ENCODE measurements around the gene SLC18A3. TPM values are rescaled to one million over a fixed set of nuclear protein-coding genes. Genes with fewer than 3 reads are reported as not detected.
A peak's percentile ranks its signal among the peaks of the same experiment; 100 is the strongest.

Gene SLC18A3
- total RNA-seq, 2 donors from 2014 or later, result not detected

GRCh38 chr10:49592726-49593563 is 17.2 kb upstream of the SLC18A3 start:
- Mint-ChIP-seq H3K27me3 (ENCODE audit: insufficient read depth) (peaks cover 21% of the 10 kb centered on the region), H3K27ac (no peak overlapping the region), H3K4me1 (no peaks in the 10 kb centered on the region), H3K4me3 (no peak overlapping the region), H3K9me3 (no peaks in the 10 kb centered on the region), H3K36me3 (ENCODE audit: low read depth) (no peaks in the 10 kb centered on the region)
- Histone ChIP-seq H3K9ac (ENCODE audit: extremely low read depth, low read length, poor library complexity, severe bottlenecking) (no peak overlapping the region), H3K9me3 (ENCODE audit: control insufficient read depth, low read length) (no peaks in the 10 kb centered on the region), H3K4me3 (ENCODE audit: low read length) (no peak overlapping the region), H3K27ac (ENCODE audit: low read depth, low read length) (no peak overlapping the region), H3K27me3 (ENCODE audit: control insufficient read depth, insufficient read depth, low read length, poor library complexity, severe bottlenecking) (peaks cover 5% of the 10 kb centered on the region), H3K4me1 (ENCODE audit: control insufficient read depth, insufficient read depth, low read length) (no peaks in the 10 kb centered on the region), H3K36me3 (ENCODE audit: control insufficient read depth, insufficient read depth, low read length) (no peaks in the 10 kb centered on the region)
- TF ChIP-seq CTCF (conservative IDR thresholded peaks at IDR 0.05), result peak; percentile 91
- DNase-seq, result peak; percentile 93
- WGBS, 2 experiments (ENCODE audit: insufficient coverage in 1 of 2, insufficient read length in 1 of 2), result 61 to 65% methylated on average over 5 to 9 of the region's 9 CpGs

GRCh38 chr10:49593564-49593875 is 16.6 kb upstream of the SLC18A3 start:
- Histone ChIP-seq H3K9ac (ENCODE audit: extremely low read depth, low read length, poor library complexity, severe bottlenecking) (no peak overlapping the region), H3K4me1 (ENCODE audit: control insufficient read depth, insufficient read depth, low read length) (no peaks in the 10 kb centered on the region), H3K9me3 (ENCODE audit: control insufficient read depth, low read length) (no peaks in the 10 kb centered on the region), H3K27ac (ENCODE audit: low read depth, low read length) (no peak overlapping the region), H3K36me3 (ENCODE audit: control insufficient read depth, insufficient read depth, low read length) (no peaks in the 10 kb centered on the region), H3K27me3 (ENCODE audit: control insufficient read depth, insufficient read depth, low read length, poor library complexity, severe bottlenecking) (peaks cover 5% of the 10 kb centered on the region), H3K4me3 (ENCODE audit: low read length) (no peak overlapping the region)
- H3K27me3 Mint-ChIP-seq (ENCODE audit: insufficient read depth), result peaks cover 26% of the 10 kb centered on the region
- H3K36me3 Mint-ChIP-seq (ENCODE audit: low read depth), result no peaks in the 10 kb centered on the region
- H3K9me3 Mint-ChIP-seq, result no peaks in the 10 kb centered on the region
- DNase-seq, result no peak
- TF ChIP-seq CTCF (conservative IDR thresholded peaks at IDR 0.05), result no peak
- no peaks in the 10 kb centered on the region for H3K4me1 Mint-ChIP-seq
- H3K4me3 Mint-ChIP-seq, result no peak overlapping the region
- H3K27ac Mint-ChIP-seq, result no peak overlapping the region
- WGBS, 2 experiments (ENCODE audit: insufficient coverage in 1 of 2, insufficient read length in 1 of 2), result 89 to 94% methylated on average over 4 to 6 of the region's 6 CpGs

GRCh38 chr10:49593998-49594397 is 16.1 kb upstream of the SLC18A3 start:
- WGBS, 2 experiments (ENCODE audit: insufficient coverage in 1 of 2, insufficient read length in 1 of 2), result 33 to 73% methylated on average over 1 to 3 of the region's 4 CpGs
- H3K4me1 Mint-ChIP-seq, result no peaks in the 10 kb centered on the region
- Histone ChIP-seq H3K9ac (ENCODE audit: extremely low read depth, low read length, poor library complexity, severe bottlenecking) (no peak overlapping the region), H3K4me1 (ENCODE audit: control insufficient read depth, insufficient read depth, low read length) (no peaks in the 10 kb centered on the region), H3K9me3 (ENCODE audit: control insufficient read depth, low read length) (no peaks in the 10 kb centered on the region), H3K27me3 (ENCODE audit: control insufficient read depth, insufficient read depth, low read length, poor library complexity, severe bottlenecking) (peaks cover 5% of the 10 kb centered on the region), H3K4me3 (ENCODE audit: low read length) (no peak overlapping the region), H3K27ac (ENCODE audit: low read depth, low read length) (no peak overlapping the region), H3K36me3 (ENCODE audit: control insufficient read depth, insufficient read depth, low read length) (no peaks in the 10 kb centered on the region)
- no peaks in the 10 kb centered on the region for H3K36me3 Mint-ChIP-seq (ENCODE audit: low read depth)
- no peak overlapping the region for H3K27ac Mint-ChIP-seq
- H3K9me3 Mint-ChIP-seq, result no peaks in the 10 kb centered on the region
- no peak for TF ChIP-seq CTCF (conservative IDR thresholded peaks at IDR 0.05)
- H3K4me3 Mint-ChIP-seq, result no peak overlapping the region
- H3K27me3 Mint-ChIP-seq (ENCODE audit: insufficient read depth), result peaks cover 27% of the 10 kb centered on the region
- no peak for DNase-seq

Measured in endodermal cell (in vitro differentiated cells).